Common myeloid progenitor, CD34-positive (primary cell): ENCODE data around the gene DIPK1A.

ENCODE experiments used
- CTCF ChIA-PET: fragments of 350-600 bp; sonication (Branson Sonifier 250); formaldehyde crosslinking; loops from one replicate; lab custom pipeline; 2021; ENCODE audit warnings: antibody characterized with exemption; lab: Charles Lee
- POLR2A ChIA-PET: fragments of 350-600 bp; sonication (Branson Sonifier 250); formaldehyde crosslinking; loops from one replicate; lab custom pipeline; 2021; ENCODE audit warnings: antibody characterized with exemption; lab: Charles Lee
- DNase-seq, 3 donors: peaks; one replicate each; pipeline versions ENCODE4 v3.0.0 to v3.0.0-alpha.2; 2013
- H3K27ac ChIP-seq, 2 experiments: 1 replicate in 1 of 2; 2 replicates in 1 of 2; pipeline ENCODE4 v1.7.0; 2013; ENCODE audit warnings: inconsistent platforms in 2 of 2, low read length in 2 of 2, mild to moderate bottlenecking in 2 of 2, low read depth in 1 of 2, moderate library complexity in 1 of 2; ENCODE audit not compliant: severe bottlenecking in 2 of 2, insufficient read depth in 1 of 2, poor library complexity in 1 of 2
- H3K27me3 ChIP-seq, 5 experiments: replicated peaks in 2 of 5; 1 replicate in 3 of 5; 2 replicates in 2 of 5; pipeline versions ENCODE4 v1.6.1 to v1.7.0; 2013; ENCODE audit warnings: low read length in 4 of 5, mild to moderate bottlenecking in 2 of 5, moderate library complexity in 2 of 5, inconsistent platforms in 1 of 5; ENCODE audit not compliant: insufficient read depth in 5 of 5, control insufficient read depth in 4 of 5
- H3K36me3 ChIP-seq, 4 experiments: 1 replicate in 2 of 4; 2 replicates in 2 of 4; pipeline versions ENCODE4 v1.6.1 to v1.7.0; 2013; ENCODE audit warnings: low read length in 3 of 4, control low read depth in 1 of 4, mild to moderate bottlenecking in 1 of 4; ENCODE audit not compliant: control insufficient read depth in 4 of 4, insufficient read depth in 4 of 4
- H3K4me1 ChIP-seq, 4 experiments: 1 replicate in 3 of 4; 2 replicates in 1 of 4; pipeline versions ENCODE4 v1.6.1 to v1.7.1; 2013; ENCODE audit warnings: low read length in 3 of 4, mild to moderate bottlenecking in 3 of 4, control low read depth in 1 of 4, inconsistent platforms in 1 of 4, moderate library complexity in 1 of 4; ENCODE audit not compliant: control insufficient read depth in 4 of 4, insufficient read depth in 4 of 4; ENCODE audit errors: control extremely low read depth in 1 of 4
- H3K4me3 ChIP-seq, 7 experiments: 1 replicate in 4 of 7; 2 replicates in 3 of 7; pipeline versions ENCODE4 v1.5.1 to v1.7.0; 2013; ENCODE audit warnings: mild to moderate bottlenecking in 7 of 7, low read length in 6 of 7, moderate library complexity in 6 of 7, inconsistent platforms in 2 of 7, low read depth in 2 of 7, control low read depth in 1 of 7; ENCODE audit not compliant: insufficient read depth in 4 of 7, control insufficient read depth in 1 of 7; ENCODE audit errors: extremely low read depth in 1 of 7
- H3K9me3 ChIP-seq, 5 experiments: 1 replicate in 4 of 5; 2 replicates in 1 of 5; pipeline versions ENCODE4 v1.6.1 to v1.7.1; 2013; ENCODE audit warnings: low read length in 4 of 5, mild to moderate bottlenecking in 2 of 5, inconsistent platforms in 1 of 5, low read depth in 1 of 5, moderate library complexity in 1 of 5; ENCODE audit not compliant: control insufficient read depth in 4 of 5, insufficient read depth in 2 of 5; ENCODE audit errors: control extremely low read depth in 1 of 5
- WGBS: methylation state at CpG from one replicate; pipeline ENCODE4 v1.1.5; 2013; ENCODE audit not compliant: insufficient coverage; 5-methylcytosine and 5-hydroxymethylcytosine counted together

DIPK1A gene

GRCh38 chr1:92839442-92839841 lies 121.8 kb downstream of the DIPK1A start:
- Histone ChIP-seq H3K9me3 (no peaks in the 10 kb centered on the region), H3K27ac (no peak overlapping the region)

DNA sequence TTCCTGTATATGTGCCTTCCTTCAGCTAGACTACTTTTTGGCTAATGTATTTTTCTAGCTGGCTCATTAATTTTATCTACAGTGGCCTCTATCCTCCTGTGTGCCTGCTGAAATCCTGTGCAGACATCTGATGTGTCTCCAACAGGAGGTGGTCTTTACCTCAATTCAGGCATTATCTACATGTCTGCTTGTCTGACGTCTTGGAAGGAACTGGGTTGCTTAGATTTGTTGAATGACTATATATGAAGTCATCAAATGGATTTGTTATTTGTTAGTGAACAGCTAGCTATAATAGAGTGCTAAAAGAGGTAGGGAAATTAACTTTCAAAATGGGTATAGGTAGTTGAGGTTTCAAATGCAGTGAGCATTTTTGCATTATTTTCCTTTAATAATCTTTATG lies 122.7 kb downstream of the DIPK1A start:
- POLR2A ChIA-PET = no interaction called here
- no peak overlapping the region for H3K27ac ChIP-seq

More at GRCh38 chr1:92839442-92839841, 121.8 kb downstream of the DIPK1A start:
- ChIA-PET POLR2A (no interaction called here), CTCF (interaction anchor here (0.7 to 2.1 kb wide), 7 partner anchors 11 to 578 kb away, joined by 3 to 8 read pairs (median 3); partner anchors contain the start of gene DIPK1A)
- Histone ChIP-seq H3K27me3 (no peaks in the 10 kb centered on the region), H3K4me1 (peaks cover 0 to 10% (median 6%) of the 10 kb centered on the region in 4 experiments), H3K36me3 (peaks cover 40 to 96% (median 70%) of the 10 kb centered on the region in 4 experiments), H3K4me3 (no peak overlapping the region)
- WGBS = 100% methylated on average over 1 of the region's 2 CpGs
- no peak for DNase-seq

DNA sequence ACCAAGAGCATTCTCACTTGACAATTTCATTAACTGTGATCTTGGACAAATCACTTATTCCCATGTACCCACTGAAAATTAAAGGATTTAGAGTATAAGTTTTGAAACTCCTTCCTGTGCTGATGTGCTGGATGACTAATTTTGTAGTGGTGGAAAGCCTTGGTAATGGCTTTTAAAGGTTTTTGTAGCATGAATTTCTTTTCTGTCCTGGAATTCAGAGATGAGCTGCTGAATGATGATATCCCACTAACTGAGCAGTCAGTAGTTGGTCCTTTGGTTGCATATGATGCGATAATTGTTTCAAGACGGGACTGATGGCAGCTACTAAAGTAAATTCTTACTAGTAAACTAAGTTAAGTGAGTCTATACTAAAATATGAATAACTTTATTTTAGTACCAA lies 124.2 kb downstream of the DIPK1A start:
- Histone ChIP-seq H3K36me3 (peaks cover 31 to 83% (median 62%) of the 10 kb centered on the region in 4 experiments), H3K27ac (no peak overlapping the region), H3K4me1 (peaks cover 9 to 27% (median 17%) of the 10 kb centered on the region in 4 experiments), H3K9me3 (no peaks in the 10 kb centered on the region), H3K4me3 (no peak overlapping the region), H3K27me3 (no peaks in the 10 kb centered on the region)
- DNase-seq = no peak
- no CpG with 5 or more reads among the region's 2 CpGs for WGBS
- ChIA-PET POLR2A (no interaction called here), CTCF (interaction anchor here (0.5 to 3.1 kb wide), 2 partner anchors 12 to 153 kb away, joined by 3 to 13 read pairs; no protein-coding TSS in a partner anchor)

More for the DNA sequence above, 122.7 kb downstream of the DIPK1A start:
- Histone ChIP-seq H3K4me3 (peak overlapping the region in 1 of 7 experiments; percentile 24), H3K9me3 (no peaks in the 10 kb centered on the region), H3K27me3 (no peaks in the 10 kb centered on the region), H3K4me1 (peaks cover 5 to 19% (median 12%) of the 10 kb centered on the region in 4 experiments), H3K36me3 (peaks cover 37 to 97% (median 73%) of the 10 kb centered on the region in 4 experiments)
- CTCF ChIA-PET = interaction anchor here (0.7 to 3.1 kb wide), 4 partner anchors 11 to 29 kb away, joined by 4 to 13 read pairs (median 4); no protein-coding TSS in a partner anchor
- no CpG with 5 or more reads among the region's 1 CpG for WGBS
- no peak for DNase-seq

GRCh38 chr1:92834617-92835016 lies 126.6 kb downstream of the DIPK1A start:
- Histone ChIP-seq H3K36me3 (peaks cover 10 to 59% (median 45%) of the 10 kb centered on the region in 4 experiments), H3K4me1 (peaks cover 9 to 30% (median 17%) of the 10 kb centered on the region in 4 experiments), H3K27ac (peak overlapping the region in 1 of 2 experiments; percentile 98), H3K27me3 (no peaks in the 10 kb centered on the region), H3K4me3 (peak overlapping the region in 3 of 7 experiments; percentile 16 to 100 (median 90)), H3K9me3 (no peaks in the 10 kb centered on the region)
- 100% methylated on average over 1 of the region's 5 CpGs for WGBS
- ChIA-PET CTCF (no interaction called here), POLR2A (no interaction called here)
- DNase-seq = no peak

DNA sequence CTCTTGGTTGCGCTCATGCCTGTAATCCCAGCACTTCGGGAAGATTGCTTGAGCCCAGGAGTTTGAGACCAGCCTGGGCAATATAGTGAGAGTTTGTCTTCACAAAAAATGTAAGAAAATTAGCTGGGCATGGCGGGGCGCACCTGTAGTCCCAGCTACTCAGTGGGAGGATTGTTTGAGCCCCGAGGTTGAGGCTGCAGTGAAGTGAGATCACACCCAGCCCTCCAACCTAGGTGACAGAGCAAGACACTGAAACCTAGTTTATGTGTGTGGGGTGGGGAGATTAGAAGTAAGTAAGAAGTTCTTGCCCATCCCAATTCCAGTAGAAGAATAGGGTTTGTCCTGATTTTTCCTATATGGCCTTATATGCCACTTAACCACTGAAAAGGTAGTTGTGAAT lies 127.4 kb downstream of the DIPK1A start:
- Histone ChIP-seq H3K36me3 (peaks cover 10 to 52% (median 38%) of the 10 kb centered on the region in 4 experiments), H3K27ac (peak overlapping the region; percentile 92 to 98), H3K27me3 (no peaks in the 10 kb centered on the region), H3K4me1 (peaks cover 9 to 30% (median 17%) of the 10 kb centered on the region in 4 experiments), H3K9me3 (no peaks in the 10 kb centered on the region), H3K4me3 (peak overlapping the region in 6 of 7 experiments; percentile 2 to 100 (median 100))
- ChIA-PET POLR2A (no interaction called here), CTCF (no interaction called here)
- WGBS = 88% methylated on average over 3 of the region's 5 CpGs
- no peak for DNase-seq

- H3K27me3 ChIP-seq = no peaks in the 10 kb centered on the region
- H3K9me3 ChIP-seq = no peaks in the 10 kb centered on the region
- peak overlapping the region; percentile 92 to 98 for H3K27ac ChIP-seq
- DNase-seq = no peak
- H3K4me1 ChIP-seq = peaks cover 9 to 28% (median 17%) of the 10 kb centered on the region in 4 experiments
- H3K4me3 ChIP-seq = peak overlapping the region; percentile 61 to 100 (median 99)
- POLR2A ChIA-PET = interaction anchor here (1.0 to 1.3 kb wide), 2 partner anchors 48 to 246 kb away, joined by 4 to 6 read pairs; partner anchors contain the start of genes EVI5 and MTF2
- CTCF ChIA-PET = interaction anchor here (0.6 to 3.1 kb wide), 10 partner anchors 9 to 471 kb away, joined by 3 to 10 read pairs (median 4); partner anchors contain the start of genes DIPK1A and EVI5
- peaks cover 3 to 40% (median 29%) of the 10 kb centered on the region in 4 experiments for H3K36me3 ChIP-seq
- WGBS = 0% methylated on average over 16 of the region's 19 CpGs
Measured at GRCh38 chr1:92832537-92833114, 128.6 kb downstream of the DIPK1A start.
